Activated T-helper 17 cell treated with anti-CD3 and anti-CD28 coated beads, Interleukin-2, amount 50 U/mL, for 72 hours (primary cell): ENCODE data around the gene PLA1A. TPM values are rescaled to one million over a fixed set of nuclear protein-coding genes. Genes with fewer than 3 reads are reported as not detected.

ENCODE experiments used
- ATAC-seq: fragments of 150-1000 bp; cut with Tn5 transposase; replicated peaks from 2 replicates; pipeline ENCODE4 v1.10.0; 2021; ENCODE audit warnings: mild to moderate bottlenecking, moderate library complexity
- H3K27ac Mint-ChIP-seq: one replicate; pipeline ENCODE4 v1.8.0; 2022; ENCODE audit warnings: mixed read lengths
- H3K27me3 Mint-ChIP-seq: one replicate; pipeline ENCODE4 v1.8.0; 2022; ENCODE audit warnings: mixed read lengths
- H3K36me3 Mint-ChIP-seq: one replicate; pipeline ENCODE4 v1.8.0; 2022; ENCODE audit warnings: low read depth, mild to moderate bottlenecking, mixed read lengths
- H3K4me1 Mint-ChIP-seq: one replicate; pipeline ENCODE4 v1.8.0; 2022; ENCODE audit warnings: mixed read lengths
- H3K4me3 Mint-ChIP-seq: one replicate; pipeline ENCODE4 v1.8.0; 2022; ENCODE audit warnings: mild to moderate bottlenecking, mixed read lengths
- H3K9me3 Mint-ChIP-seq: one replicate; pipeline ENCODE4 v1.8.0; 2022; ENCODE audit warnings: mixed read lengths
- total RNA-seq, 2 donors: library from RNA; stranded (reverse); gene quantifications; one replicate each; pipeline ENCODE4 v1.2.3, GENCODE V29; 2022

PLA1A gene
- total RNA-seq, 2 donors from 2014 or later = 0.34 to 0.39 TPM

- H3K27ac Mint-ChIP-seq = no peak overlapping the region
- peaks cover 33% of the 10 kb centered on the region for H3K4me1 Mint-ChIP-seq
- no peak for ATAC-seq
Observed at GRCh38 chr3:119630880-119631329, 33.2 kb downstream of the PLA1A start.

GRCh38 chr3:119631516-119631915 lies 33.8 kb downstream of the PLA1A start:
- peaks cover 32% of the 10 kb centered on the region for H3K4me1 Mint-ChIP-seq
- no peak for ATAC-seq
- no peaks in the 10 kb centered on the region for H3K9me3 Mint-ChIP-seq
- H3K4me3 Mint-ChIP-seq = no peak overlapping the region
- no peaks in the 10 kb centered on the region for H3K27me3 Mint-ChIP-seq
- no peak overlapping the region for H3K27ac Mint-ChIP-seq
- H3K36me3 Mint-ChIP-seq = no peaks in the 10 kb centered on the region

More at GRCh38 chr3:119630880-119631329, 33.2 kb downstream of the PLA1A start:
- H3K4me3 Mint-ChIP-seq = no peak overlapping the region
- no peaks in the 10 kb centered on the region for H3K27me3 Mint-ChIP-seq
- no peaks in the 10 kb centered on the region for H3K36me3 Mint-ChIP-seq
- no peaks in the 10 kb centered on the region for H3K9me3 Mint-ChIP-seq

GRCh38 chr3:119632216-119632615 lies 34.5 kb downstream of the PLA1A start:
- H3K4me1 Mint-ChIP-seq = peaks cover 31% of the 10 kb centered on the region

GRCh38 chr3:119632829-119633228 lies 35.1 kb downstream of the PLA1A start:
- Mint-ChIP-seq H3K27me3 (no peaks in the 10 kb centered on the region), H3K27ac (no peak overlapping the region), H3K36me3 (no peaks in the 10 kb centered on the region), H3K4me3 (no peak overlapping the region), H3K9me3 (peaks cover 3% of the 10 kb centered on the region), H3K4me1 (peaks cover 28% of the 10 kb centered on the region)
- no peak for ATAC-seq

More at GRCh38 chr3:119632216-119632615, 34.5 kb downstream of the PLA1A start:
- Mint-ChIP-seq H3K36me3 (no peaks in the 10 kb centered on the region), H3K9me3 (no peaks in the 10 kb centered on the region), H3K27me3 (no peaks in the 10 kb centered on the region), H3K4me3 (no peak overlapping the region), H3K27ac (no peak overlapping the region)
- no peak for ATAC-seq

GRCh38 chr3:119635719-119636118 lies 38.0 kb downstream of the PLA1A start:
- no peaks in the 10 kb centered on the region for H3K27me3 Mint-ChIP-seq
- peaks cover 32% of the 10 kb centered on the region for H3K4me1 Mint-ChIP-seq
- ATAC-seq = no peak
- peaks cover 8% of the 10 kb centered on the region for H3K9me3 Mint-ChIP-seq
- H3K27ac Mint-ChIP-seq = no peak overlapping the region
- H3K36me3 Mint-ChIP-seq = peaks cover 12% of the 10 kb centered on the region
- H3K4me3 Mint-ChIP-seq = no peak overlapping the region

GRCh38 chr3:119636249-119636648 lies 38.6 kb downstream of the PLA1A start:
- Mint-ChIP-seq H3K27me3 (no peaks in the 10 kb centered on the region), H3K4me3 (no peak overlapping the region), H3K4me1 (peaks cover 28% of the 10 kb centered on the region), H3K36me3 (peaks cover 17% of the 10 kb centered on the region), H3K27ac (peak overlapping the region; percentile 37), H3K9me3 (peaks cover 8% of the 10 kb centered on the region)
- no peak for ATAC-seq

- no peaks in the 10 kb centered on the region for H3K27me3 Mint-ChIP-seq
Observed at GRCh38 chr3:119636891-119637611, 39.4 kb downstream of the PLA1A start.

GRCh38 chr3:119637679-119638477 lies 40.2 kb downstream of the PLA1A start:
- Mint-ChIP-seq H3K4me1 (peaks cover 34% of the 10 kb centered on the region), H3K27me3 (no peaks in the 10 kb centered on the region), H3K4me3 (peak overlapping the region; percentile 61), H3K27ac (peak overlapping the region; percentile 85), H3K36me3 (peaks cover 20% of the 10 kb centered on the region), H3K9me3 (peaks cover 8% of the 10 kb centered on the region)
- ATAC-seq = peak; percentile 40

More at GRCh38 chr3:119636891-119637611, 39.4 kb downstream of the PLA1A start:
- H3K36me3 Mint-ChIP-seq = peaks cover 20% of the 10 kb centered on the region
- H3K4me3 Mint-ChIP-seq = peak overlapping the region; percentile 61
- peaks cover 8% of the 10 kb centered on the region for H3K9me3 Mint-ChIP-seq
- peak overlapping the region; percentile 85 for H3K27ac Mint-ChIP-seq
- peaks cover 28% of the 10 kb centered on the region for H3K4me1 Mint-ChIP-seq
- ATAC-seq = no peak

GRCh38 chr3:119639494-119640350 lies 42.0 kb downstream of the PLA1A start:
- Mint-ChIP-seq H3K27ac (peak overlapping the region; percentile 85), H3K27me3 (no peaks in the 10 kb centered on the region), H3K4me1 (peaks cover 42% of the 10 kb centered on the region), H3K4me3 (peak overlapping the region; percentile 61), H3K36me3 (peaks cover 20% of the 10 kb centered on the region), H3K9me3 (peaks cover 8% of the 10 kb centered on the region)
- ATAC-seq = peak; percentile 49

- Mint-ChIP-seq H3K4me1 (peaks cover 40% of the 10 kb centered on the region), H3K9me3 (peaks cover 8% of the 10 kb centered on the region), H3K27ac (no peak overlapping the region), H3K36me3 (peaks cover 23% of the 10 kb centered on the region), H3K27me3 (no peaks in the 10 kb centered on the region), H3K4me3 (no peak overlapping the region)
- no peak for ATAC-seq
Observed at GRCh38 chr3:119641416-119641815, 43.7 kb downstream of the PLA1A start.

- peak; percentile 33 for ATAC-seq
- H3K27ac Mint-ChIP-seq = peak overlapping the region; percentile 80
- H3K27me3 Mint-ChIP-seq = no peaks in the 10 kb centered on the region
- peak overlapping the region; percentile 44 for H3K4me3 Mint-ChIP-seq
- peaks cover 4% of the 10 kb centered on the region for H3K9me3 Mint-ChIP-seq
- peaks cover 33% of the 10 kb centered on the region for H3K4me1 Mint-ChIP-seq
- H3K36me3 Mint-ChIP-seq = peaks cover 34% of the 10 kb centered on the region
Observed at GRCh38 chr3:119642746-119643473, 45.2 kb downstream of the PLA1A start.

GRCh38 chr3:119643528-119643927 lies 45.8 kb downstream of the PLA1A start:
- H3K27ac Mint-ChIP-seq = peak overlapping the region; percentile 80

GRCh38 chr3:119644481-119644880 lies 46.8 kb downstream of the PLA1A start:
- peaks cover 33% of the 10 kb centered on the region for H3K36me3 Mint-ChIP-seq
- peaks cover 4% of the 10 kb centered on the region for H3K9me3 Mint-ChIP-seq
- no peak overlapping the region for H3K4me3 Mint-ChIP-seq

More at GRCh38 chr3:119643528-119643927, 45.8 kb downstream of the PLA1A start:
- H3K36me3 Mint-ChIP-seq = peaks cover 34% of the 10 kb centered on the region
- H3K9me3 Mint-ChIP-seq = peaks cover 4% of the 10 kb centered on the region
- H3K27me3 Mint-ChIP-seq = no peaks in the 10 kb centered on the region
- peaks cover 29% of the 10 kb centered on the region for H3K4me1 Mint-ChIP-seq
- ATAC-seq = peak; percentile 22
- peak overlapping the region; percentile 44 for H3K4me3 Mint-ChIP-seq

More at GRCh38 chr3:119644481-119644880, 46.8 kb downstream of the PLA1A start:
- Mint-ChIP-seq H3K4me1 (peaks cover 23% of the 10 kb centered on the region), H3K27ac (no peak overlapping the region), H3K27me3 (no peaks in the 10 kb centered on the region)
- no peak for ATAC-seq
